NB4 (cell line): ENCODE data around the gene PODN.

Experiments used
- MAX ChIP-seq: IDR thresholded peaks from 2 replicates; pipeline ENCODE4 v1.6.1; 2011; ENCODE audit warnings: low read depth, low read length
- POLR2A ChIP-seq: IDR thresholded peaks from 2 replicates; pipeline ENCODE4 v1.6.1; 2011; ENCODE audit warnings: mild to moderate bottlenecking; ENCODE audit not compliant: insufficient read length; ENCODE audit errors: extremely low read depth
- TF ChIP-seq, protein P1 (sequence below): IDR thresholded peaks from one replicate; pipeline ENCODE4 v1.5.1; 2012; ENCODE audit warnings: low read depth, low read length

DNA sequence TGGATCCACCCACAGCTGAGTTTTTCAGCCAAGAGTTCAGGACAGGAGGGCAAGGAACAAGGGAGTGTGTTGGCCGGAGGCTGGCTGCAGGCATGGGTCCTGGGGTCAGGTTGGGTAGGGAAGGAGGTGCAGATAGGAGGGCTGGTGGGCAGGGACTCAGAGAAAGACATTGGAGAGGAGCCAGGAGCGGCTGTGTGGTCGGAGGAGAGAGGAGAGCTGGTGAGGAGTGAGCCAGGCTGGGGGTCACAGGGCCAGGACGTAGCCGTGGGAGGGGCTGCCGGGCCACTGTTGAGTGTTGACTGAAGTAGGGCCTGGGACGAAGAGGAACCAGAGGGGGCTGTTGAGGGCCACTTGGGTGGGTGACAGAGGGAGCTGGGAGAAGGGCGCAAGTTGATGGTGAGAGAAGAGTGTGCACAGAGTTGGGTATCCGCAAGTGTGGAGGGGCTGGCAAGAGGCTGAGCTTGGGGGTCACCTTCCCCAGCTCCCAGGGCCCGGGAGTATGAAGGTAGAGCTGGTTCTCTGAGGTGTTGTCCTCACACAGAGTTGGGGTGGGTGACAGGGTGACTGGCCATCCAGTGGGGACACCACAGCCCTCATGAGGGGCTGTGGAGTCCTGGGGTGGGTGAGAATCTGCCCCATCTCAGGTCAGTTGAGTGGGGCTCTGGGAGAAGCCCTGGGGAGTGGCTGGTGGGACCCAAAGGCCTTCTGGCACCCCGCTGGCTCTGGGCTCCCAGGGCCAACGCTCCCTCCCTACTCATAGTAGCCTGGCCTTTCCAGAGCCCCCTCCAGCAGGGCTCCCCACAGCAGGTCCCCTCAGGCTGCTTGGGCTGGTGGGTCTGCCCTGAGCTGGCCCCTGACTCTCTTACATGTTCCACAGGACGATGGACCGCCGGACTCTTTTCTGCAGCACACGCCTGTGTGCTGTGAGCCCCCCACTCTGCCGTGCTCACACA, 21.9 kb downstream of the PODN start:
- TF ChIP-seq POLR2A (no peak), MAX (no peak)
- TF ChIP-seq, protein P1, sequence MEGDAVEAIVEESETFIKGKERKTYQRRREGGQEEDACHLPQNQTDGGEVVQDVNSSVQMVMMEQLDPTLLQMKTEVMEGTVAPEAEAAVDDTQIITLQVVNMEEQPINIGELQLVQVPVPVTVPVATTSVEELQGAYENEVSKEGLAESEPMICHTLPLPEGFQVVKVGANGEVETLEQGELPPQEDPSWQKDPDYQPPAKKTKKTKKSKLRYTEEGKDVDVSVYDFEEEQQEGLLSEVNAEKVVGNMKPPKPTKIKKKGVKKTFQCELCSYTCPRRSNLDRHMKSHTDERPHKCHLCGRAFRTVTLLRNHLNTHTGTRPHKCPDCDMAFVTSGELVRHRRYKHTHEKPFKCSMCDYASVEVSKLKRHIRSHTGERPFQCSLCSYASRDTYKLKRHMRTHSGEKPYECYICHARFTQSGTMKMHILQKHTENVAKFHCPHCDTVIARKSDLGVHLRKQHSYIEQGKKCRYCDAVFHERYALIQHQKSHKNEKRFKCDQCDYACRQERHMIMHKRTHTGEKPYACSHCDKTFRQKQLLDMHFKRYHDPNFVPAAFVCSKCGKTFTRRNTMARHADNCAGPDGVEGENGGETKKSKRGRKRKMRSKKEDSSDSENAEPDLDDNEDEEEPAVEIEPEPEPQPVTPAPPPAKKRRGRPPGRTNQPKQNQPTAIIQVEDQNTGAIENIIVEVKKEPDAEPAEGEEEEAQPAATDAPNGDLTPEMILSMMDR, result no peak
